ENCODE data around the gene NFE2L3.

DNA sequence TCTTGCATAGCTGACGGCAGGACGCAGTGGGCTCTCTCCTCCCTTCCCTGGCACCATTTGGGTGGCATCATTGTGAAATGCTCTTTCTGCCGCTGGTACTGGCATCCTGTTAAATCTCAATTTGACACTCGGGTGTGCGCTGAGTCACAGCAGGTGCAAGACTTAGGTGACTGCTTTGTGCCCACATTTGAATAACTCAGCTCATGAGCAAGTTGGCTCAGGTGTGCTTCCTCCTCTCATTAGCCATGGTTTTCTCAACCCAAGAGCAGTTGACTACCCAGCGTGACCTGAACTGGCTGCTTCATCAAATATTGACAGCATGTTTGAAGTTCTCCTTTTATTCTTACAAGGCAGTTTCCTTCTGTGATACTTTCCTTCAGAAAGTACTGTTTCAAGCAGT, 24.6 kb upstream of the NFE2L3 start:
- TF ChIP-seq CTCF (IDR thresholded peaks at IDR 0.05) (no peak), POLR2A (IDR thresholded peaks at IDR 0.05) (no peak)

All from body of pancreas (tissue), 4 donors.